NCI-H187 treated with DMSO at 0.1 percent for 48 hours (cell line): ENCODE results near the gene EVA1B.

Experiments used
- DNase-seq: peaks from one replicate; lab custom pipeline; 2025; lab: John Stamatoyannopoulos, UW

The EVA1B gene

DNA sequence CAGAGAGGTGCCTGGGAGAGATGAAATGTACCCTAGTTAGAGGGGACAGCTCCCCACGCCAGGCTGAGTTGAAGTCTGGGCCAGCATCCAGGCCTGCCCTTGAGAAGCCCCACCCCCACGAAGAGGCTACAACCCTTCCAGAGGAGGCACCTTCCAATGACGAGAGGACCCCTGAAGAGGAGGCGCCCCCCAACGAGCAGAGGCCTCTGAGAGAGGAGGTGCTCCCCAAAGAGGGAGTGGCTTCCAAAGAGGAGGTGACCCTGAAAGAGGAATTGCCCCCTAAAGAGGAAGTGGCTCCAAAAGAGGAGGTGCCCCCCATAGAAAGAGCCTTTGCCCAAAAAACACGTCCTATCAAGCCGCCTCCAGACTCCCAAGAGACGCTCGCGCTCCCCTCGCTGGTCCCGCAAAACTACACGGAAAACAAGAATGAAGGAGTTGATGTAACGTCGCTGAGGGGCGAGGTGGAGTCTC is 3.1 kb downstream of the EVA1B start:
- no peak for DNase-seq

DNA sequence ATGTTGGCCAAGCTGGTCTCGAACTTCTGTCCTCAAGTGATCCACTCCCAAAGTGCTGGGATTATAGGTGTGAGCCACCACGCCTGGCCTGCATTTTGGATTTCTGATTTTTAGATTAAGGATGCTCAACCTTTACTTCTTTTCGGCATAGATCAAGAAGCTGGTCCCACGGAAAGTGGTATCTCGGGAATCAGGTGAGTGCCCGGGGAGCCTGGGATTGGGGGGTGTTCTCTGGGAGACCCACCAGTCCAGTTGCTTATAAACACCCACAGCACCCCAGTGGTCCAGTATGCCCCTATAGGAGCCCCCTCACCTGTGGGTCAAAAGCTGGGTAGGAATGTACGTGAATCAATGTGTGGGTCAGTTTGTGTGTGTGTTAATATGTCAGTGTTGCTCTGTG is 14.0 kb downstream of the EVA1B start:
- DNase-seq, result no peak

DNA sequence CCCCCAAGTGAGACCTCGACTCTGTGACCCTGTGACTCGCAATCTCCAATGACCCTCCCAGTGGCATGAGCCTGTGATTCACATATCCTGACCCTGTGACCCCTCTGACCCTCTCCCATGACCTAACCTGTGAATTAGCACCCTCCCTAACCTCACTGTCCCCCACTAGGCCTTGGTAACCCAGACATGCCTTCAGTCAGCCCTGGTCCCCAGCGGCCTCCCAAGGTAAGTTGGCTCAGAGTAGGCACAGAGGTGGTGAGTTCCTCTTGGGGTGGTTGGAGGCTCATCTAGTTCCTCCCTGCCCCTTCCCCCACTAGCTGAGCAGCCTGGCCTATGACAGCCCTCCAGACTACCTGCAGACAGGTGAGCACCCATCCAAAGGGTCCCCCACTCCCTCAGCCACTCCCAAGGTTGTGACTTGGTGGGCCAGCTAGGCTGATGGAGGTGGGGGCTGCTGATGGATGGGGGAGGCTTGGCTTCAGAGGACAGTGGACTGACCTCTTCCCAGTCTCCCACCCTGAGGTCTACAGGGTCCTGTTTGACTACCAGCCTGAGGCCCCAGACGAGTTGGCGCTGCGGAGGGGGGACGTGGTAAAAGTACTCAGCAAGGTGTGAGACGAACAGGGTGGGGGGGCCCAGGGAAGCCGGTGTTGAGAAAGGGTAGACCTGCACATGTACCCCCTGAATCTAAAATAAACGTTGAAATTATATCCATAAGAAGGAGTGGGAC is 15.7 kb downstream of the EVA1B start:
- no peak for DNase-seq

DNA sequence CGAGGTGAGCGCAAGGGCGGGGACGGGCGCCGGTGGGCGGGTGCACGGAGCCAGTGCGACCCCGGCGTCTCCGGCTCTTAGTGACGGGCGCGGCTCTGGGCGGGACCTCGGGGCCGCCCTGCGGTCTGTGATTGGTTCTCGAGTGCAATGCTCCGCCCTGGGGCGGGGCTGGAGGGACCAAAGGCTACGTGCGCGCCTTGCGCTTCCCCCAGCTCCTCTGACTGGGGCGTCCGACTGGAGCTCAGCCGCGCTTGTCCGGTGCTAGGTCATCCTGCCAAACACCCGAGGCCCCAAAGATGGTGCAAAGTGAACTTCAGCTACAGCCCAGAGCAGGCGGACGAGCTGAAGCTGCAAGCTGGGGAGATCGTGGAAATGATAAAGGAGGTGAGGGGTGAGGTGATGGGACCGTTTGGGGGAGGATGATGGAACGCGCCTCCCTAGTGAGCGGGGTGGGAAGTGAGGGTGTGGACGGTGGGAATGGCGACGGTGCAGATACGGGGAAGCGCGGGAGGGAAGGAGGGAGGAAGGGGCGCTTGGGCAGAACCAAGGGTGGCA is 16.5 kb downstream of the EVA1B start:
- peak; percentile 47 for DNase-seq

DNA sequence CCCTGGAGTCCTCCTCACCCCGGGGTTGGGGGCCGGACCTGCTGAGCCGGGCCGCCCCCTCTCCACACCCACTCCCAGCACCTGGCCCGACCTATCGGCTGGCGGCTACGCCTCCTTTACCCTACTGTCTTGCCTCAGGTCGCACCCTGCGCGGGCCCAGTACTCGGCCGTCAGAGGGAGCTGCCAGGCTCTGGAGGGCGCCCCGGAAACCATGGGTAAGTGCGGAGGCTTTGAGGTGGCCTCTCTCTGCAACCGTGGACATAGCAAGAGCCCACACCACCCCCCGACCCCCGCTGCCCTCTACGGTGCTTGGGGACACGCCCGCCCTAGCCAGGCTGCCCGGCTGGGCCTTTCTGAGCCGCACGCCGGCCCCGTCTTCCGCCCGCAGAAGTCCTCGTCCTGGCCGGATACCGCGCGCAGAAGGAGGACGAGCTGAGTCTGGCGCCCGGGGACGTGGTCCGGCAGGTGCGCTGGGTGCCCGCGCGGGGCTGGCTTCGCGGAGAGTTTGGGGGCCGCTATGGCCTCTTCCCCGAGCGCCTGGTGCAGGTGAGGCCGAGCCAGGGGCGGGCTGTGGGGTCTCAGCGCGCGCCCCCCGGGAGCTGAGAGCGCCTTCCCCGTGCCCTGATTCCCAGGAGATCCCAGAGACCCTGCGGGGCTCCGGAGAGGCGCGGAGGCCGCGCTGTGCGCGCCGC is 17.1 kb downstream of the EVA1B start, which contains the start of gene SH3D21:
Gene SH3D21 (plus strand): TSS at position 159 of the 692 bp plus-strand sequence. CDS start 53 bp downstream, at position 212.
- DNase-seq, result no peak

DNA sequence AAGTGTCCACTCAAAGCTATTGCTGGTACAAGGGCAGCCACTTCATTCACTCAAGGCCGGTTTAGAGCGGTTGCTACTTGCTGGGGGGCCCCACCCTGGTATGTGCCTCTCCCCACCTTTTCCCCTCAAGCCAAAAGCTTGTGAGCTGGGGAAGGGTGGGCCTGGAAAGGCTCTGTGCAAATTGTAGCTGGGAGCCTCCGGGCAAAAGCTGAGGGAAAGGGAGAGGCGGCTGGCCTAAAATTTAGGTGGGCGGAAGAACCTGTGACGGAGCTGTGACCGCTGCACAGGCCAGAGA is 17.6 kb downstream of the EVA1B start:
- no peak for DNase-seq

DNA sequence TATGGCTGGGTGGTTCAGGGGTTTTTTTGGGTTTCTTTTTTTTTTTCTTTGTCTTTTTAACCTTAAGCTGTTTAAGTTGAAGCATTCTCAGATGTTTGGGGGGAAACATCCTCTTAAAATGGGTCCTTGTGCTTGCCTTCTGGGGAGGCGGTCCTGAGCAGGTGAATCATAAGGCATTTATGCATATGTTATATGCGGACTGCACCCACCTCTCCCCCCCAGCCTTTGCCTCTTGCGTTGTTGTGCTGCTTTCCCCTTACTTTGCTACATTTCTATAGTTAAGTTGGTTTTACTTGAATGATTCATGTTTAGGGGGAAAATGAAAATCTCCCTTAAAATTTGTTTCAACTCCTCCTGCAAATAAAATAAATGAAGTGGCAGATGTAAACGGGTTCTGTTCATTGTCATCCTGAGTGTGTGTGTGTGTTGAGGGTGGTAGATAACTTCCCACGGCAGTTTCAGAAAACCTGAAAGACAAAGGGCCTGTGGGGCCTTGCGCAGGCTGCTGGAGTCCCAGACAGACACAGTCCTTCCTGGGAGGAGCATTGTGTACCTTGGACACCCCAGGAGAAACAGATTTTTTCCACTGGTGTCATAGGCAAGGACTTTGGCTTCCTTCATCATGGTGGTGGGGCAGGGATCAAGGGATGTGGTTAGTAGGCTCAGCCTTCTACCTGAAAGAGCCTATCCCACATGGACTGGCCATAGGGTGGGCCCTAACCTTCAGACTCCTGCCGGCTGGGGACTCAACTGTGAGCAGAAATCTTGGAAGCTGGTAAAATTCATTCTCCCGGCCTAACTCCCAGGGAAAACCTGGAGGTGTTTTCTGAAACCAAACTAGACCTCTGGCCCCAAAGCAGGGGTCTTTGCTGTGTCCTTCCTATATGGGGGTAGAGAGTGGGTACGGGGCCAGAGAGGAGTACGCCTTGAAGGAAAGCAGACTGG is 18.2 kb downstream of the EVA1B start:
- DNase-seq, result no peak

DNA sequence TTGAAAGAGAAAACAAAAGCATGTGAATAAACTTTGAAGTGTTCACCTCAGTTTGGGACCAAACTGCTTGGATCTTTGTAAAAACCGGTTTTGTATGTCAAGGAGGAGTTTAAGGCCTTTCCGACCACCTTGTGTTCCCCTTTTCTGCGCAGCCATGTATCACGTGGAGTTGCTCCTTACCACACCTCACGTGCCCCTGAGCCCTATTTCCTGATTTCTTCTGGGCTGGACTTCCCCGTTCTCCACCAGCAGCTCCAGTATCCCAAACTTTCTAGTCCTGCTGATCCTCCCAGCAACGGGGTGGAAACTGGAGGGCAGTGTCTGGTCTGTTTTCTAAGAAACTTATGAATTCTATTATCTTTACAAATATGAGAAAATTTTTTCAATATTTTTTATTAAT is 18.9 kb downstream of the EVA1B start:
- no peak for DNase-seq

DNA sequence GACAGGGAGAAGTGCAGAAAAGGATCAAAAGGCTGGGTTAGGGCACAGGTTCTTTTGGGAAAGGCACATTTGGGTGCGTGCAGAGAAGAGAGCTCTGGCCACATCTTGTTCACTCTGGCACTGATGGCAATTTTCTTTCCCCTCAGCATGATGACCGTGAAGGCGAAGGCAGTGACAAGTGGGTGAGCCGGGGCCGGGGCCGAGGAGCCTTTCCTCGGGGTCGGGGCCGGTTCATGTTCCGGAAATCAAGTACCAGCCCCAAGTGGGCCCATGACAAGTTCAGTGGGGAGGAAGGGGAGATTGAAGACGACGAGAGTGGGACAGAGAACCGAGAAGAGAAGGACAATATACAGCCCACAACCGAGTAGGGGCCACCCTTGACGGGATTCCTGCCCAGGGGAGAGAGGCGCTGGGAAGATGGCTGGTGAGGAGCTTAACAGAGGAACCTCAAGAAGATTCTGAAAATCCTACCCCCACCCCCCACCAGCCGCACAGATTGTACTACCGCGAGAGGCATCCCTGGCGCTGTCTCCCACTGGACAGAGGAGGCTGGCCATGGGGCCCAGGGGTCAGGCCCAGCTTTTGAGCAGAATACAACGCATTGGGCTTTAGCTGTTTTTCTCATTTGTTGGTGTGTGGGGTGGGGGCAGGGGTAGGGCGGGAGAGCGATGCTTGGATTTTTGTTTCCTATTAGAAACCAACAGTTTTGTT is 19.6 kb downstream of the EVA1B start:
- no peak for DNase-seq

DNA sequence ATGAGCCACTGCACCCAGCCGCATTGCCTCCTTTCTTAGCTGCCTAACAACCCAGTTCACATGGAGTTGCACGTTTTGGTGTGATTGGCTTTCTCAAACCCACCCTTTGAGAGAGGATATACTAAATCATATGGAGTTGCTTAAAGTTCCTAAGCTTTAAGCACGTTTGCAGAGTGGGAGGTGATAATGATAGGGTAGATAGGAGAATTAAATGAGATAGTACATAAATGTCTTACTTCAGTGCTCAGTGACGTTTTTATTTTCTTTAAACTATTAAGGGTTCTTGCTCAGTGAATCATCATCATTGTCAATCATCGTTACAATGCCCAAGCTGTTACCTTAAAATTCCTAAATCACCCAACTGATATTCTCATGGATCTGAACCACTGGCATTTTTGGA is 20.2 kb downstream of the EVA1B start:
- no peak for DNase-seq

DNA sequence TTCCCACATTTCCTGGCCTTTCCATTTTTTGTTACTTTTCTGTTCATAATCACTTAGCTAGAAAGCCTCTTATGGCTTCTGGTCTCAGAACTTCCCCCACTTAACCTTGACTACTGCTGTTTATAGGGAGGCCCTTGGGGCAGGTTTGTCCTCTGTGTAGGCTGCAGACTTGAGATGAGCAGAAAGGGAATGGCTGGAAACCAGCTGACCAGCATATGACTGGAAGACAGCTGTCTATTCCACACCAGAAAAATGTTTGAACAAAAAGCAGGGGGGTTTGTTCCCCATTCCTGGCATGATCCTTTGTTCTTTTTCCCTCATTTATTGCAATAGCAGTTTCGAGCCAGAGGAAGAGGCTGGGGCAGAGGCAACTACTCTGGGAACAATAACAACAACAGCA is 22.2 kb downstream of the EVA1B start:
- DNase-seq, result no peak

DNA sequence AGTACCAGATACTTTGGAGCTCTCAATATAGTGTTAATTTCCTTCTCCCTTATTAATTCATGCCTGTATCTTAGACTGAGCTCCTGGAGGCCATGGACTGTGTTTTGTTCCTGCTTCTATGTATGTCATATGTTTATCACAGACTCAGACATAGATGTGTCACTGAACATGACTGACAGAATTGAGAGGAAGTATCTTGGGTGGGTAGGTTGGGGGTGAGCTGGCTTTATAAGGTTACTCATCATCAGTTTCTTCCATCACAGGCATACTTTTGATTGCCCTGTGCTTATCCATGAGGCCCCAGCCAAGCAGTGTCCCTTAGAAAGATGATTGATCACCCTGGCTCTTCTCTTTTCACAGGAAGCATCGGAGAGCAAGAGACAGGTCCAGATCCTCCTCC is 22.9 kb downstream of the EVA1B start:
- DNase-seq, result no peak

DNA sequence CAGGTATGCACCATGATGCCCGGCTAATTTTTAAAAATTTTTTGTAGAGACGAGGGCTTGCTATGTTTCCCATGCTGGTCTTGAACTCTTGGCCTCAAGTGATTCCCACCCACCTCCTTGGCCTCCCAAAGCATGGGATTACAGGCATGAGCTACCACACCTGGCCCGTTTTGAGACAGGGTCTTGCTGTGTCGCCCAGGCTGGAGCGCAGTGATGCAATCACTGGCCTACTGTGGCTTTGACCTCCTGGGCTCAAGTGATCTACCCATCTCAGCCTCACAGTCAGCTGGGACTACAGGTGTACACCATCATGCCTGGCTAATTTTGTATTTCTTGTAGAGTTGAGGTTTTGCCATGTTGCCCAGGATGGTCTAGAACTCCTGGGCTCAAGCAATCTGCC is 24.8 kb downstream of the EVA1B start:
- DNase-seq, result no peak

DNA sequence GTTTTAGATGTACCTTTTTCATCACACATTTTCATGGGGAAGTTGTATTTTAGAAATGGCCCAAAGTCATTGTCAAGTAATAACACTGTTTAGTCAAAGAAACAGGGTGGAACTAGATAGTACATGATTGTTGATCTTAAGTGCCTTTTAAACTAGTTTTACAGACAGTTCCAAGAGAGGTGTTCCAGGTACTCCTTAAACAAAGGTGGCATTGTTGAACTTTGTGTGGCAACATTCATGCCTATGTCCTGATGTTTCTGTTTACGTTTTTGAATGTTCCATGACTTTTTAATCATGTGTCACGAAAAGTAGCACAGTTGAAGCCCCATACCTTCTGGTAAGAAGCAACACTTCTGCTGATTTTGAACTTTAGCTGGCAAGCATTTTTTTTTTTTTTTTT is 26.4 kb downstream of the EVA1B start:
- no peak for DNase-seq

DNA sequence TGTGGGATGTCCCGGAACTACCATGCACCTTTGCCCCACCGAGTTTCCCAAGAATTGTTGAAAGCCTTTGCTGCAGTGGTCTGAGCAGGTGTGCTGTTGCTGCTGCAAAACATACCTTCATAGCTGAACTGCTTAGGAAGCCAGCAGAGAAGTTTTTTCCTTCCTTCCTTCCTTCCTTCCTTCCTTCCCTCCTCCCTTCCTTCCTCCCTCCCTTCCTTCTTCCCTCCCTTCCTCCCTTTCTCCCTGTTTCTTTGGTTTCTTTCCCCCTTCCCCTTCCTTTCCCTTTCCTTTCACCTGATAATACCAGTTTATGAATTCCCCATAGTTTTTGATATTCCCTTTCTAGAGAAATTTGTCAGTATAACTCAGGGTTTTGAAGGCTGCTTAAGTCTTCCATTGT is 28.1 kb downstream of the EVA1B start:
- DNase-seq, result no peak

DNA sequence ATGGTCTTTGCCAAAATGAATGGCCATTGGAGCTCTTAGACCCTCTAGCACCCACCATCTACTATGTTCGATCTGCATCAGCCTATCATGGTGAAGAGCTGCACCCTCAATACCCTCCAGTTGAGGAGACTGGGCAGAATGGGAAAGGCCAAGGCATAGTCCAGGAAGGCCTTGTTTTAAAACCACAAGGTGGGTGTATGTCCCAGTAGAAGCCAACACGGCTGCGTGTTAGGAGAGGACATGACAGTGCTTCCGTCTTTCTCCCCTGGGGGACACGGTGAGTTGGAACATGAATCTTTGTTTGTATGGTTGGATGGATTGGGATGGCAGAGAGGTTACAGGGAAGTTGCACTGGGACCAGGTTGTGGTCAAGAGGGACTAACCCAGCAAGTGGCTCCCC is 35.9 kb downstream of the EVA1B start:
- DNase-seq, result no peak

DNA sequence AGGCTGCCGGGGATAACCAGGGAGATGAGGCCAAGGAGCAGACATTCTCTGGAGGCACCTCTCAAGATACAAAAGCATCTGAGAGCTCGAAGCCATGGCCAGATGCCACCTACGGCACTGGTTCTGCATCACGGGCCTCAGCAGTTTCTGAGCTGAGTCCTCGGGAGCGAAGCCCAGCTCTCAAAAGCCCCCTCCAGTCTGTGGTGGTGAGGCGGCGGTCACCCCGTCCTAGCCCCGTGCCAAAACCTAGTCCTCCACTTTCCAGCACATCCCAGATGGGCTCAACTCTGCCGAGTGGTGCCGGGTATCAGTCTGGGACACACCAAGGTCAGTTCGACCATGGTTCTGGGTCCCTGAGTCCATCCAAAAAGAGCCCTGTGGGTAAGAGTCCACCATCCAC is 36.6 kb downstream of the EVA1B start:
- no peak for DNase-seq

DNA sequence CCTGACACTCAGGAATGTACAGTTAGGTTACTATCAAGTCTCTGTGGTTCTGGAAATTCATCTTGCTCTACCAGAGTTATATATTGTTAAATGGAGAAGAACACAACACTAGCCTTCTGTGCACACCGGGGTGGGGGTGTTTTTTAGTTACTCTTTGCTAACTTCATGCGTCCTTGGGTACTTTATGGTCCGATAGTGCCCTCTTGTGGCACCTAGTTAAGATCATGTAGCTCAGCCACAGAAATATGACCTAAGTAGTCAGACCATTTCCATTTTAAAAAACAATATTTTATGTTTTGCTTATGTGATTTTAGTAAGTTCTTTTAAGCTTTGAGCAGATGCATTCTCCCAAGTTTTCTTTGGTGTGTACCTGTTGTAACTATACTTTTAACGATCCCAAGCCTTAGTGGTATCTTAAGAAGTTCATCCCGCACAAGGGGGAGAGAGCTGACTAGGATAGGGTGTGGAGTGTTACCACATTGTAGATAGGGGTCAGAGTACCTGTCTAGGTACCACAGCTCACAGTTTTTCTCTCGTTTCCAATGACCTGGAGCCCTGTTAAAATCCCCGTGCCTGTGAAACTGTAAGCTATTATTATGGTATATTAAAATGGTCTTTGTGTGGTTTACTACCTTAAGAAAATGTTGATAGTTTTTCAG is 37.9 kb downstream of the EVA1B start:
- DNase-seq, result peak; percentile 17

DNA sequence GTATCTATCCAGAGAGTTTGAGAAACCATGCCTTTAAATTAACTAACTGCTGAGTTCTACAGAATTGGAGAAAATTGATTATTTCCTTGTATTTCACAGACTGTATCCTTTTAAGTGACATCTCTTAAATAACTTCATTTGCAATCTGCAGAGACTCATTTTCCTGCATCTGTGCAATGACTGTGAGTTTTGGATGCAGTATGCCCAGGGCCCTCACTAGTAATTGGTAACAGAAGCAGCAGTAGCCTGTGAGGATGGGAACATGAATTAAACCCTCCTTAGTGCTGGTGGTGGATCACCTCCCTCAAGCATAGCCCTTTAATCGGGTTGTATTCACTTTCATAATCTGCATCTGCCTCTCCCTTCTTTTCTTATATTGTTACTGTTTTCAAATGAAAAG is 38.9 kb downstream of the EVA1B start:
- DNase-seq, result no peak

DNA sequence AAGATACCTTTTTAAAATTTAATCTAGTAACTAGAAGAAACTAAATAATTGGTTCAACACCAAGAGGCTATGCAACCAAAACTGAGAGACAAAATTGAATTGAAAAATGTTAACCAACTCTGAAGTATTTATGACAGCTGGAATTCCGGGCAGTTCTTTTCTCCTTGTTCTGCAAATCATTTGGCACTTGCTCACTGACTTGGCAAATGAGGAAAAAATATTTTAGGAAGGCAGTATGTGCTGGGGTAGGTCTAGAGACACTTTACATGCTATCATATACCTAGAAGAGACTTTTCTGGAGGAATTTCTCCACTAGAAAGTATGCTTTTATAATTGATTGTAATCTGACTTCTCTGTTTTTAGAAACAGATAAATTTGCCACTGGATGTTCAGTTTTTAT is 39.4 kb downstream of the EVA1B start:
- DNase-seq, result no peak

DNA sequence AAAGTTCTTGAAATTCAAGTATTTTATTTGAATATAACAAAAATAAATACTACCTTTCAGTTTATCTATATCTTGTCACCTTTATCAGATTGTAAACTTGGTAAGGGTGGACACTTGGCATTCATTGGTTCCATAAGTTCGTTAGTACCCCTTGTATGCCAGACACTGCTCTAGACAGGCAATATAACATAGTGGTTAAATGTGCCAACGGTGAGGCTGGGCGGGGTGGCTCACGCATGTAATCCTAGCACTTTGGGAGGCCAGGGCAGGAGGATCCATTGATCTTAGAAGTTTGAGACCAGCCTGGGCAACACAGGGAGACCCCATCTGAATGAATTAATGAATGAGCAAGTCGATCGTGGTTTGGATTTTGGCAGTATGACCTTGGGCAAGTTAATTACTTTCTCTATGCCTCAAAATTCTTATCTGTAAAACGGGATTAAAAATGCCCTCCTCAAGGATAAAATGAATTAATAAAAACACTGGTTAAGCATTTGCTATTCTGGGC is 43.6 kb downstream of the EVA1B start:
- DNase-seq, result no peak
